Measurements from ENCODE around the gene PAX1.
A peak's percentile ranks its signal among the peaks of the same experiment; 100 is the strongest.

The PAX1 gene

GRCh38 chr20:21703717-21704407 lies 1.6 kb upstream of the PAX1 start:
- DNase-seq, result no peak

- no peak for DNase-seq
Observed at GRCh38 chr20:21704408-21705385, 767 bp upstream of the PAX1 start.

- no peak for DNase-seq
Observed at GRCh38 chr20:21706261-21707195, 1.1 kb downstream of the PAX1 start.

- DNase-seq, result no peak
Observed at GRCh38 chr20:21707267-21707666, 1.8 kb downstream of the PAX1 start.

GRCh38 chr20:21707999-21708737 lies 2.7 kb downstream of the PAX1 start:
- DNase-seq, result no peak

- DNase-seq, result no peak
Observed at GRCh38 chr20:21708738-21709534, 3.5 kb downstream of the PAX1 start.

GRCh38 chr20:21709535-21709904 lies 4.1 kb downstream of the PAX1 start:
- DNase-seq, result no peak

- no peak for DNase-seq
Observed at GRCh38 chr20:21710341-21710740, 4.9 kb downstream of the PAX1 start.

- no peak for DNase-seq
Observed at GRCh38 chr20:21710863-21711431, 5.5 kb downstream of the PAX1 start.

- no peak for DNase-seq
Observed at GRCh38 chr20:21712443-21713059, 7.1 kb downstream of the PAX1 start.

GRCh38 chr20:21713470-21713869 lies 8.0 kb downstream of the PAX1 start:
- no peak for DNase-seq

GRCh38 chr20:21713901-21714296 lies 8.4 kb downstream of the PAX1 start:
- DNase-seq, result no peak

GRCh38 chr20:21714297-21715192 lies 9.1 kb downstream of the PAX1 start:
- DNase-seq, result no peak

GRCh38 chr20:21715193-21715881 lies 9.9 kb downstream of the PAX1 start:
- DNase-seq, result no peak

GRCh38 chr20:21719592-21720214 lies 14.2 kb downstream of the PAX1 start:
- DNase-seq, result peak in 1 of 2 experiments; percentile 3

- DNase-seq, result no peak
Observed at GRCh38 chr20:21725892-21726291, 20.4 kb downstream of the PAX1 start.

- DNase-seq, result no peak
Observed at GRCh38 chr20:21729316-21729715, 23.9 kb downstream of the PAX1 start.

- DNase-seq, result no peak
Observed at GRCh38 chr20:21739161-21739560, 33.7 kb downstream of the PAX1 start.
